A673 (cell line): ENCODE results near the gene COA1. TPM values are rescaled to one million over a fixed set of nuclear protein-coding genes. Genes with fewer than 3 reads are reported as not detected.
A peak's percentile ranks its signal among the peaks of the same experiment; 100 is the strongest.
"Not testable (repeated sequence)": the region's sequence is repeated elsewhere in the genome, so short reads cannot be mapped to it uniquely, and the experiment has no call there.

Source experiments
- BruUV-seq: library from RNA; stranded (reverse); fragments of 400-500 nt; replicated peaks from 2 replicates; lab custom pipeline; 2021; lab: Mats Ljungman, UMichigan
- CTCF ChIA-PET: fragments of 300-600 bp; sonication (Branson Sonifier 250); formaldehyde crosslinking; loops from one replicate; lab custom pipeline; 2022; ENCODE audit warnings: antibody characterized with exemption; lab: Charles Lee
- POLR2A ChIA-PET: fragments of 300-600 bp; sonication (Branson Sonifier 250); formaldehyde crosslinking; loops from one replicate; lab custom pipeline; 2022; ENCODE audit warnings: antibody characterized with exemption; ENCODE audit not compliant: low non-redundant PET; lab: Charles Lee
- DNase-seq: peaks from one replicate; pipeline ENCODE4 v3.0.0-alpha.2; 2015; ENCODE audit warnings: low spot score
- H3K27ac ChIP-seq: fragments of 200-600 bp; sonication (generic); 2 replicates; pipeline ENCODE4 v1.5.1; 2016; ENCODE audit warnings: mixed run types, low read depth, mild to moderate bottlenecking, mixed read lengths, antibody characterized with exemption, low read length; ENCODE audit not compliant: poor library complexity, severe bottlenecking
- H3K27me3 ChIP-seq: fragments of 200-600 bp; sonication (generic); replicated peaks from 2 replicates; pipeline ENCODE4 v1.6.1; 2017; ENCODE audit warnings: mixed run types, low read depth, mild to moderate bottlenecking, mixed read lengths, antibody characterized with exemption, low read length; ENCODE audit not compliant: insufficient read depth, poor library complexity
- H3K36me3 ChIP-seq: fragments of 200-600 bp; sonication (generic); 2 replicates; pipeline ENCODE4 v1.6.1; 2016; ENCODE audit warnings: mixed run types, mild to moderate bottlenecking, mixed read lengths, antibody characterized with exemption, low read length; ENCODE audit not compliant: insufficient read depth, poor library complexity, severe bottlenecking
- H3K4me1 ChIP-seq: fragments of 200-600 bp; sonication (generic); 2 replicates; pipeline ENCODE4 v1.6.1; 2017; ENCODE audit warnings: mixed run types, mild to moderate bottlenecking, mixed read lengths, antibody characterized with exemption, low read length; ENCODE audit not compliant: insufficient read depth, poor library complexity, severe bottlenecking
- H3K4me3 ChIP-seq: fragments of 200-600 bp; sonication (generic); 2 replicates; pipeline ENCODE4 v1.5.1; 2016; ENCODE audit warnings: low read depth, mixed run types, mild to moderate bottlenecking, mixed read lengths, low read length; ENCODE audit not compliant: poor library complexity, severe bottlenecking
- H3K9me3 ChIP-seq: fragments of 200-600 bp; sonication (generic); 2 replicates; pipeline ENCODE4 v1.6.1; 2016; ENCODE audit warnings: mixed run types, low read depth, mild to moderate bottlenecking, mixed read lengths, antibody characterized with exemption, low read length; ENCODE audit not compliant: poor library complexity, severe bottlenecking
- CTCF ChIP-seq: fragments of 300-800, 200-600 bp; sonication (generic); conservative IDR thresholded peaks from 2 replicates; pipeline ENCODE4 v1.5.1; 2017; ENCODE audit warnings: low read depth, mild to moderate bottlenecking, antibody characterized with exemption, low read length, moderate library complexity, mixed read lengths
- EZH2 ChIP-seq: fragments of 200-600 bp; sonication (generic); IDR thresholded peaks from 2 replicates; pipeline ENCODE4 v1.6.1; 2017; ENCODE audit warnings: borderline replicate concordance, low read depth, mild to moderate bottlenecking, mixed read lengths, antibody characterized with exemption, low read length; ENCODE audit not compliant: poor library complexity, severe bottlenecking
- intact Hi-C: fragments of 100-400 bp; cut with micrococcal nuclease; formaldehyde crosslinking; loops from one replicate; pipeline ENCODE4 v1.10.0; 2022; ENCODE audit not compliant: unreplicated experiment
- total RNA-seq: library from RNA; stranded (reverse); gene quantifications from 2 replicates; pipeline ENCODE4 v1.2.3, GENCODE V29; 2021

COA1 gene
- total RNA-seq, 1 experiment from 2014 or later: 105 TPM

GRCh38 chr7:43678315-43678714 is 51.0 kb downstream of the COA1 start:
- ChIA-PET CTCF (interaction anchor here (0.7 kb wide), 1 partner anchor 153 kb away, joined by 5 read pairs; no protein-coding TSS in a partner anchor), POLR2A (no interaction called here)
- Histone ChIP-seq H3K27me3 (no peaks in the 10 kb centered on the region), H3K9me3 (no peaks in the 10 kb centered on the region), H3K27ac (no peak overlapping the region), H3K4me1 (peaks cover 8% of the 10 kb centered on the region), H3K4me3 (no peak overlapping the region), H3K36me3 (no peaks in the 10 kb centered on the region)
- no peak for TF ChIP-seq CTCF
- no peak for TF ChIP-seq EZH2
- no peak for DNase-seq
- BruUV-seq: no TSS peak
- intact Hi-C loops: no loop called here

- CTCF ChIA-PET: interaction anchor here (0.7 kb wide), 1 partner anchor 152 kb away, joined by 5 read pairs; no protein-coding TSS in a partner anchor
- no peak for DNase-seq
- no peaks in the 10 kb centered on the region for H3K27me3 ChIP-seq
- BruUV-seq: no TSS peak
- H3K9me3 ChIP-seq: no peaks in the 10 kb centered on the region
- peaks cover 8% of the 10 kb centered on the region for H3K4me1 ChIP-seq
- intact Hi-C loops: no loop called here
- POLR2A ChIA-PET: no interaction called here
- no peak overlapping the region for H3K4me3 ChIP-seq
- H3K27ac ChIP-seq: no peak overlapping the region
- TF ChIP-seq CTCF: no peak
- no peak for TF ChIP-seq EZH2
- no peaks in the 10 kb centered on the region for H3K36me3 ChIP-seq
These were observed 51.5 kb downstream of the COA1 start for GRCh38 chr7:43677864-43678263.

GRCh38 chr7:43674559-43675436 is 54.5 kb downstream of the COA1 start:
- peak overlapping the region; percentile 53 for H3K27ac ChIP-seq
- BruUV-seq: no TSS peak

GRCh38 chr7:43673243-43673976 is 55.9 kb downstream of the COA1 start:
- H3K36me3 ChIP-seq, H3K4me3 ChIP-seq, H3K27ac ChIP-seq, BruUV-seq, H3K27me3 ChIP-seq, POLR2A ChIA-PET, H3K4me1 ChIP-seq, intact Hi-C loops: not testable (repeated sequence)
- peak; percentile 11 for DNase-seq
- CTCF ChIA-PET: interaction anchor here (0.9 kb wide), 1 partner anchor 90 kb away, joined by 3 read pairs; the partner anchor contains the start of gene STK17A
- H3K9me3 ChIP-seq: peaks cover 11% of the 10 kb centered on the region

More at GRCh38 chr7:43674559-43675436, 54.5 kb downstream of the COA1 start:
- POLR2A ChIA-PET: no interaction called here
- Histone ChIP-seq H3K36me3 (no peaks in the 10 kb centered on the region), H3K9me3 (peaks cover 8% of the 10 kb centered on the region), H3K4me3 (no peak overlapping the region), H3K4me1 (peaks cover under 1% of the 10 kb centered on the region), H3K27me3 (no peaks in the 10 kb centered on the region)
- peak; percentile 81 for DNase-seq
- CTCF ChIA-PET: interaction anchor here (0.9 kb wide), 1 partner anchor 92 kb away, joined by 3 read pairs; the partner anchor contains the start of gene STK17A
- intact Hi-C loops: no loop called here
- TF ChIP-seq EZH2: no peak
- no peak for TF ChIP-seq CTCF
